Neural crest cell (in vitro differentiated cells): ENCODE data around the gene STK24. TPM values are rescaled to one million over a fixed set of nuclear protein-coding genes. Genes with fewer than 3 reads are reported as not detected.

Source experiments
- DNase-seq: peaks from one replicate; pipeline ENCODE4 v3.0.0; 2021; ENCODE audit warnings: low read depth, mixed read lengths, low spot score
- H3K27ac Mint-ChIP-seq: one replicate; pipeline ENCODE4 v1.8.0; 2021; ENCODE audit warnings: mild to moderate bottlenecking, mixed read lengths; ENCODE audit not compliant: unreplicated experiment
- H3K27me3 Mint-ChIP-seq: 2 replicates; pipeline ENCODE4 v1.8.0; 2021; ENCODE audit warnings: low read depth, mild to moderate bottlenecking, mixed read lengths
- H3K36me3 Mint-ChIP-seq: 2 replicates; pipeline ENCODE4 v1.8.0; 2021; ENCODE audit warnings: low read depth, mild to moderate bottlenecking, mixed read lengths
- H3K4me1 Mint-ChIP-seq: 2 replicates; pipeline ENCODE4 v1.8.0; 2021; ENCODE audit warnings: mixed read lengths
- H3K4me3 Mint-ChIP-seq: one replicate; pipeline ENCODE4 v1.8.0; 2021; ENCODE audit warnings: mild to moderate bottlenecking, mixed read lengths
- H3K9me3 Mint-ChIP-seq: 2 replicates; pipeline ENCODE4 v1.8.0; 2021; ENCODE audit warnings: mixed read lengths
- total RNA-seq: library from RNA; stranded (reverse); gene quantifications from 2 replicates; pipeline ENCODE4 v1.2.1, GENCODE V29; 2021
- TF ChIP-seq, protein P1 (sequence below): fragments of 200-600 bp; sonication (generic); conservative IDR thresholded peaks from 2 replicates; pipeline ENCODE4 v1.5.0; 2021; ENCODE audit warnings: antibody characterized with exemption, mild to moderate bottlenecking

Gene STK24
- total RNA-seq, 1 donor from 2014 or later, result 114 TPM

DNA sequence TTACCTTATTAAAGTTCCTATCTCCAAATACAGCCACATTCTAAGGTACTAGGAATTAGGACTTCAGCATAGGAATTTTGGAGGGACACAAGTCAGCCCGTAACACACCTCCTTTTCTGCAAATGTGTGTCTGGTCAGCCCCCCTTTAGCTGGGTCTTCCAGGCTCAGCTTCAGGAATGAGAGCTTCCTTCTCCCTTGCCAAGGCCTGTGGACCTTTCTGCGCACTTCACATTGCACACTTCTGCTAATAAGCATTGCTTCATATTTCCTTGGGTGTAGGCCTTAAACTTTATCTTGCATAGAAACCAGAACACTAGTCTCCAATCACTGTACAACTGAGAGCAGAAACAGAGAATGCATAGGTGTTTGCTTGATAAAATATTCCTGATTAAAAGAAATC lies 4.5 kb upstream of the STK24 start:
- Mint-ChIP-seq H3K27me3 (no peaks in the 10 kb centered on the region), H3K9me3 (no peaks in the 10 kb centered on the region), H3K4me3 (peak overlapping the region; percentile 18), H3K27ac (peak overlapping the region; percentile 13), H3K36me3 (no peaks in the 10 kb centered on the region), H3K4me1 (peaks cover 53% of the 10 kb centered on the region)
- TF ChIP-seq, protein P1, sequence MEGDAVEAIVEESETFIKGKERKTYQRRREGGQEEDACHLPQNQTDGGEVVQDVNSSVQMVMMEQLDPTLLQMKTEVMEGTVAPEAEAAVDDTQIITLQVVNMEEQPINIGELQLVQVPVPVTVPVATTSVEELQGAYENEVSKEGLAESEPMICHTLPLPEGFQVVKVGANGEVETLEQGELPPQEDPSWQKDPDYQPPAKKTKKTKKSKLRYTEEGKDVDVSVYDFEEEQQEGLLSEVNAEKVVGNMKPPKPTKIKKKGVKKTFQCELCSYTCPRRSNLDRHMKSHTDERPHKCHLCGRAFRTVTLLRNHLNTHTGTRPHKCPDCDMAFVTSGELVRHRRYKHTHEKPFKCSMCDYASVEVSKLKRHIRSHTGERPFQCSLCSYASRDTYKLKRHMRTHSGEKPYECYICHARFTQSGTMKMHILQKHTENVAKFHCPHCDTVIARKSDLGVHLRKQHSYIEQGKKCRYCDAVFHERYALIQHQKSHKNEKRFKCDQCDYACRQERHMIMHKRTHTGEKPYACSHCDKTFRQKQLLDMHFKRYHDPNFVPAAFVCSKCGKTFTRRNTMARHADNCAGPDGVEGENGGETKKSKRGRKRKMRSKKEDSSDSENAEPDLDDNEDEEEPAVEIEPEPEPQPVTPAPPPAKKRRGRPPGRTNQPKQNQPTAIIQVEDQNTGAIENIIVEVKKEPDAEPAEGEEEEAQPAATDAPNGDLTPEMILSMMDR, result no peak
- DNase-seq, result no peak

DNA sequence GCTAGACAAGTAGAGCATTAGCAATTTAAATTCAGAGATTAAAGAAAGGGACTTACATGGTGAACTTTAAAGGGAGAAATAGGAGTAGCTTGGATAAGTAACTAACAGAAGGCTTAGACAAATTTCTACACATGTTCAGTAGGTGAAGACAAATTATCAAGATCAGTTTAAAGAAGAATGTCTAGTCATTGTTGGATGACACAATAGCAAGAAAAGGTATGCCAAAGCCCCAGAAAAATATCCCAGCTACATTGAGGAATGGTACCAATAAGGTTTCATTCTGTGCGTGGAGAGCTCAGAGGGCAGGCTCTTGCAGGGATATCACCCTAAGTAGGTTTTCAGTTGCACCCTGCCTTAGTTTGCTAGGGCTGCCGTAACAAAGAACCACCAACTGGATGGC lies 3.5 kb upstream of the STK24 start:
- peaks cover 57% of the 10 kb centered on the region for H3K4me1 Mint-ChIP-seq
- no peaks in the 10 kb centered on the region for H3K36me3 Mint-ChIP-seq
- no peaks in the 10 kb centered on the region for H3K27me3 Mint-ChIP-seq
- no peaks in the 10 kb centered on the region for H3K9me3 Mint-ChIP-seq
- no peak for DNase-seq
- TF ChIP-seq, protein P1, result no peak
- H3K27ac Mint-ChIP-seq, result no peak overlapping the region
- peak overlapping the region; percentile 36 for H3K4me3 Mint-ChIP-seq

DNA sequence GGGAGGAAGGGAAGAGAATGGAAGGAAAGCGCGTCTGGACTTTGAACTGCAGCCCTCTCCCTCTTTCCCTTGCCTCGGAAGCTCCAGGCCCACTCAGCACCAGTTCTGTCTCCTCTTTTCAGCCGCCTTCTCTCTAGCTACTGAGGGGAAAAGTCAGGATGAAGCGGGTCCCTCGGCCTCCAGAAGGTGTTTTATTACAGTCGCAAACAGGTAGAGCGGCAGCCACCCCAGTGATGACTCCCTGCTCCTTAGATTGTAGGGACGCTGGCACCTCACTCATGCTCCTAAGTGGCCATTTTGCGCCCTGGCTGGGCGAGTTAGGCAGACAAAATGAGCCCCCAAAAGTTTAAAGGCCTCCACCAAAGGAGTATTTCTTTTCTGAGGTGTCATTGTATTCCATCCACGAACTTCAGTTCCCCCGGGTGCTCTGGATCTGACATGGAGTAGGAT lies 954 bp upstream of the STK24 start:
- H3K4me3 Mint-ChIP-seq, result peak overlapping the region; percentile 89
- no peaks in the 10 kb centered on the region for H3K9me3 Mint-ChIP-seq
- no peaks in the 10 kb centered on the region for H3K36me3 Mint-ChIP-seq

DNA sequence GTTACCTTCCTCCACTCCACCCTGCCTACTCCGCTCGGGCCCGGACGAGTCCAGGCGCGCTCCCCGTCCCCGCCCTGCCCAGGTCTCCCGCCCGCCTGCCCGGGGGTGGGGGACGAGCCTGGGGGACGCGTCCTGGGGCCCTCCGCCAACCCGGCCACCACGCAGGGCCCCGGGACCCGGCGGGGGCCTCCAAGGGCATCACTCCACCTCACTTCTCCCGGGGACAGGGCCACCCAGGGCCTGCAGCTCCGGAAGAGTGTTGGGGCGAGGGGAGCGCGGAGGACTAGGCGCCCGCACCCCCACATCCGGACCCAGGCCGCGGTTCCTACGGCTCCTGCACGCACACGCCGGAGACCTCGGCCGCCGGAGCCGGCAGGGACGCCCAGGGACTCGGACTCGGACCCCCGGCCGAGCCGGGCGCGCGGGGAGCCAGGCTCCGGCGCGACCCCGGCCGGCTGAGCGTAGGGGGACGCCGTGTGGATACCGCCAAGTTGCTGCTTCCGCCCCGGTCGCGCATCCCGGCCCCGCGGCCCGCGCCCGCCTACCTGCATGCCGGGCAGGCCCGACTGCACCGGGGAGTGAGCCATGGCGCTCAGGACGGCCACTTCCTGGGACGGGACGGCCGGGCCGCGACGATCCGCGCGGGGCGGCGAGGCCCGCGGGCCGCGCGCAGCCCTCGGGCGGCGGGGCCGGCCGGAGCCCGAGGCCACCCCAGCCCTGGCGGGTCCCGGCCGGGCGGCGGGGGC lies 534 bp downstream of the STK24 start:
- Mint-ChIP-seq H3K4me3 (peak overlapping the region; percentile 97), H3K4me1 (peaks cover 78% of the 10 kb centered on the region), H3K36me3 (no peaks in the 10 kb centered on the region), H3K9me3 (no peaks in the 10 kb centered on the region), H3K27me3 (no peaks in the 10 kb centered on the region), H3K27ac (no peak overlapping the region)
- TF ChIP-seq, protein P1, result no peak
- DNase-seq, result peak; percentile 19

More for the DNA sequence above, 954 bp upstream of the STK24 start:
- TF ChIP-seq, protein P1, result no peak
- no peak for DNase-seq
- Mint-ChIP-seq H3K27ac (peak overlapping the region; percentile 96), H3K27me3 (no peaks in the 10 kb centered on the region), H3K4me1 (peaks cover 78% of the 10 kb centered on the region)

DNA sequence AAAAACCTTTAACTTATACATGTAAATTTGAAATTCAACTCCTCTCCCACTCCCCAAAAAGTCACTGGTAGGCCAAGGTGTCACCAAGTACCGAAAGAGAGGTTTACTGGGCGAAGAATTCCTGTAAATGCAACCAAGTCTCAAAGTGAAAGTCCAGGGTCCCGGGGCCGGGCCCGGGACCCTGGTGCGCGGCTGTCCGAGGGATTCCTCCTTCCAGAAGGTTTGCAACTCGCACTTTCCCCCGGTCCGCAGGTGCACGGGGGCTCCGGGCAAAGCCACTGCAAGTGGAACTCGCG lies 1.1 kb downstream of the STK24 start:
- no peaks in the 10 kb centered on the region for H3K27me3 Mint-ChIP-seq
- H3K9me3 Mint-ChIP-seq, result no peaks in the 10 kb centered on the region
- no peaks in the 10 kb centered on the region for H3K36me3 Mint-ChIP-seq
- DNase-seq, result no peak
- TF ChIP-seq, protein P1, result no peak
- peak overlapping the region; percentile 97 for H3K4me3 Mint-ChIP-seq
- peaks cover 80% of the 10 kb centered on the region for H3K4me1 Mint-ChIP-seq
- peak overlapping the region; percentile 89 for H3K27ac Mint-ChIP-seq
